PC-3 (cell line): ENCODE data around the gene RNF103.

Experiments used
- CTCF ChIP-seq: fragments of 300-600 bp; sonication (generic); conservative IDR thresholded peaks from 2 replicates; pipeline ENCODE4 v1.5.1; 2017; ENCODE audit warnings: antibody characterized with exemption, low read depth, mild to moderate bottlenecking, low read length
- EZH2 ChIP-seq: fragments of 300-600 bp; sonication (generic); IDR thresholded peaks from one replicate; pipeline ENCODE4 v1.6.1; 2017; ENCODE audit warnings: antibody characterized with exemption, mild to moderate bottlenecking, low read length; ENCODE audit not compliant: unreplicated experiment
- EZH2phosphoT487 ChIP-seq: fragments of 300-600 bp; sonication (generic); IDR thresholded peaks from 2 replicates; pipeline ENCODE4 v1.6.1; 2018; ENCODE audit warnings: mild to moderate bottlenecking, antibody characterized with exemption, low read length, borderline replicate concordance

GRCh38 chr2:86672027-86672545, 48.4 kb upstream of the RNF103 start:
- TF ChIP-seq EZH2 = no peak
- TF ChIP-seq CTCF = no peak
- TF ChIP-seq EZH2phosphoT487 = no peak
